HFFc6 (cell line): ENCODE data around the gene SNTG2. TPM values are rescaled to one million over a fixed set of nuclear protein-coding genes. Genes with fewer than 3 reads are reported as not detected.

ENCODE experiments used
- DNase-seq: peaks from one replicate; pipeline ENCODE4 v3.0.0-alpha.2; 2018
- H3K27ac Mint-ChIP-seq: 2 replicates; pipeline ENCODE4 v1.8.0; 2020; ENCODE audit warnings: mild to moderate bottlenecking, mixed read lengths
- H3K27me3 Mint-ChIP-seq: 2 replicates; pipeline ENCODE4 v1.8.0; 2021; ENCODE audit warnings: mild to moderate bottlenecking, moderate library complexity, mixed read lengths; ENCODE audit not compliant: insufficient read depth
- H3K36me3 Mint-ChIP-seq: 2 replicates; pipeline ENCODE4 v1.8.0; 2021; ENCODE audit warnings: low read depth, mixed read lengths
- H3K4me1 Mint-ChIP-seq: 2 replicates; pipeline ENCODE4 v1.8.0; 2020; ENCODE audit warnings: low read depth, mixed read lengths
- H3K4me3 Mint-ChIP-seq: 2 replicates; pipeline ENCODE4 v1.8.0; 2020; ENCODE audit warnings: mild to moderate bottlenecking, moderate library complexity, mixed read lengths
- H3K9me3 Mint-ChIP-seq: 2 replicates; pipeline ENCODE4 v1.8.0; 2020; ENCODE audit warnings: mild to moderate bottlenecking, mixed read lengths
- CTCF ChIP-seq: fragments of 200-600 bp; sonication (generic); IDR thresholded peaks from 2 replicates; pipeline ENCODE4 v1.5.0; 2021; ENCODE audit warnings: antibody characterized with exemption, mild to moderate bottlenecking
- total RNA-seq, 6 experiments: library from RNA; stranded (reverse); fragmentation: NEBNext Ultra II Directional; extraction: Animal tissue kit (Norgen Biotek cat#: 25700); gene quantifications; 2 replicates in 1 of 6; 3 replicates in 5 of 6; pipeline ENCODE4 v1.2.3, GENCODE V29; 2021

SNTG2 gene
- total RNA-seq, 6 experiments from 2014 or later, result not detected

GRCh38 chr2:1162768-1163584 lies 212.3 kb downstream of the SNTG2 start:
- Mint-ChIP-seq H3K4me1 (peaks cover 11% of the 10 kb centered on the region; the same call in 1 of the 2 replicates), H3K9me3 (peaks cover 28% of the 10 kb centered on the region), H3K27me3 (no peaks in the 10 kb centered on the region), H3K27ac (peak overlapping the region; percentile 54; the same call in 1 of the 2 replicates), H3K36me3 (peaks cover 14% of the 10 kb centered on the region; the same call in 1 of the 2 replicates), H3K4me3 (no peak overlapping the region; the same call in 1 of the 2 replicates)
- DNase-seq, result no peak
- TF ChIP-seq CTCF, result no peak

- H3K4me3 Mint-ChIP-seq, result no peak overlapping the region
- no peak overlapping the region for H3K27ac Mint-ChIP-seq
- no peak for TF ChIP-seq CTCF
- no peak for DNase-seq
- H3K36me3 Mint-ChIP-seq, result peaks cover 14% of the 10 kb centered on the region; the same call in 1 of the 2 replicates
- peaks cover 31% of the 10 kb centered on the region; the same call in 1 of the 2 replicates for H3K4me1 Mint-ChIP-seq
- H3K27me3 Mint-ChIP-seq, result no peaks in the 10 kb centered on the region; the same call in 1 of the 2 replicates
- peaks cover 34% of the 10 kb centered on the region for H3K9me3 Mint-ChIP-seq
These were observed 216.3 kb downstream of the SNTG2 start for GRCh38 chr2:1166976-1167375.

- H3K9me3 Mint-ChIP-seq, result peaks cover 18% of the 10 kb centered on the region; the same call in 1 of the 2 replicates
- no peak for DNase-seq
- no peak overlapping the region for H3K27ac Mint-ChIP-seq
- no peaks in the 10 kb centered on the region; the same call in 1 of the 2 replicates for H3K27me3 Mint-ChIP-seq
- no peak overlapping the region for H3K4me3 Mint-ChIP-seq
- no peak for TF ChIP-seq CTCF
- peaks cover 20% of the 10 kb centered on the region; the same call in 1 of the 2 replicates for H3K4me1 Mint-ChIP-seq
- 0 out of 2 replicates have a peak, but pooled peaks cover 2% of the 10 kb centered on the region for H3K36me3 Mint-ChIP-seq
These were observed 218.2 kb downstream of the SNTG2 start for GRCh38 chr2:1168846-1169245.

DNA sequence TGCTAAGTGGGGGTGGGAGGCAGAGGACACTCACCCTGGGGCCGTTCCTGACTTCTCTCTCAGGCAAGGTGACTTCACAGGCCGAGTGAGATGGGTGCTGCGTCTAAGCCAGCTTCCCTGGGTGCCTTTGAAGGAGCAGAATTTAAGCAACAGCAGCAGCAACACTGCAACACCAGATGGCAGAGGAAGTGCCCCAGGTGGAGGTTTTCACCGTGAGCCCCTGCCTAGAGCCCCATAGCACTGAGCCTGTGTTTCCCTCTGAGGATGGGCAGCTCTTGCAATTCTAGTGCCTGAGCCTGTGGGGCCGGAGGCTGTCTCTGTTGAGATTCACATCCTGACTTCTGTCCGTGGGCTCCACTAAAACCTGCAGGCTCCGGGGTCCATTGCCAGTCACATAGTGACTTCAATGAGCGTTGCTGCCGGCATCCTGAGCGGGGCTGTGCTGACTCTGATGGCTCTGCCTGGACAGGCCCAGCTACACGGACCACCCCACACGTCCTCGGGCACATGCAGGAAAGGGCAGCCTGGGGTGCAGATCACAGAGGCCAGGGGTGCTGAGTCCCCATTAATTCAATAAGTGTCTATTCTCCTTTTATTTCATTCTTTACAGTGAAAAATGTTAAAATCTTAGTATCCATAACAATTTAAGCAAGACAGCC lies 218.8 kb downstream of the SNTG2 start:
- Mint-ChIP-seq H3K27me3 (no peaks in the 10 kb centered on the region; the same call in 1 of the 2 replicates), H3K4me3 (peak overlapping the region; percentile 63; the same call in 1 of the 2 replicates), H3K27ac (no peak overlapping the region), H3K36me3 (no peaks in the 10 kb centered on the region), H3K9me3 (peaks cover 15% of the 10 kb centered on the region; the same call in 1 of the 2 replicates), H3K4me1 (peaks cover 20% of the 10 kb centered on the region; the same call in 1 of the 2 replicates)
- no peak for DNase-seq
- no peak for TF ChIP-seq CTCF

GRCh38 chr2:1170241-1170640 lies 219.6 kb downstream of the SNTG2 start:
- no peak overlapping the region for H3K27ac Mint-ChIP-seq
- no peak for TF ChIP-seq CTCF

More at GRCh38 chr2:1170241-1170640, 219.6 kb downstream of the SNTG2 start:
- no peaks in the 10 kb centered on the region; the same call in 1 of the 2 replicates for H3K27me3 Mint-ChIP-seq
- H3K4me1 Mint-ChIP-seq, result peaks cover 20% of the 10 kb centered on the region; the same call in 1 of the 2 replicates
- peaks cover 12% of the 10 kb centered on the region; the same call in 1 of the 2 replicates for H3K9me3 Mint-ChIP-seq
- H3K4me3 Mint-ChIP-seq, result peak overlapping the region; percentile 63; the same call in 1 of the 2 replicates
- no peak for DNase-seq
- no peaks in the 10 kb centered on the region for H3K36me3 Mint-ChIP-seq
